GM19328 (cell line): ENCODE data around the gene NOL7.

ENCODE experiments used
- ATAC-seq: cut with Tn5 transposase; IDR thresholded peaks from one replicate; pipeline ENCODE4 v1.9.1; 2021; ENCODE audit warnings: mild to moderate bottlenecking, moderate library complexity; ENCODE audit not compliant: unreplicated experiment

Gene NOL7

GRCh38 chr6:13649393-13649792, 34.3 kb downstream of the NOL7 start:
- no peak for ATAC-seq

DNA sequence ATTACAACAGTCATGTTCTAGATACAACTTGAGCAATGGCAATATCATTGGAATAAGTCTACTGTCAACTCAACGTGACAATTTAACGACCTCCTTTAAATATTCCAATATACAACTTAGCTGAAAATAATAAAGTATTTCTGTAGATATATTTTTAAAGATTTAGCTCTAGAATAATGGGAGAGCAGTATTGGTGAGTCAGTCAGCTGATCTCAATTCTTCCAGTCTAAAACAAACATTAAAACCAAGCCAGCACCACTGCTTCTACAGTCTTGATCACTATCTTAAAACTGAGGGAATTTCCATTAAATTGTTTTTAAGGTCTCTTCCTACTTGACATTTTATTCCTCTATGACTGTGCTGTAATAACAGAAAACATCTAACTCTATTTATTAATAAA, 38.2 kb downstream of the NOL7 start:
- no peak for ATAC-seq

DNA sequence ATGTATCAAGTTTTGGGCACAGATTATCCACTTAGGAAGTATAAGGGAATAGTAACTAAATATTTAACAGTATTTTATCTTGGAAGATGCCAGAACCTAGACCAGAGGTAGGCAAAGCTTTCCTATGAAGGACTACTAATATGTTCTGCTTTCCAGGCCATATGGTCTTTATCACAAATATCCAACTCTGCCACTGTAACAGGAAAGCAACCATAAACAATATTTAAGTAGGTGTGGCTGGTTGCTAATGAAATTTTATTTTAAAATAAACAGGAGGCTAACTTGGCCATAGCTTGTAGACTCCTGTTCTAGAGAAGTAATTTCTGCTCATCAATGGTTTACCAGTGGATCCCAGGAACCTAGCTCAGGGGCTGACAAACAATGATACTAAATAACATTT, 39.4 kb downstream of the NOL7 start:
- no peak for ATAC-seq

GRCh38 chr6:13655700-13656099, 40.6 kb downstream of the NOL7 start:
- ATAC-seq, result peak; percentile 55

GRCh38 chr6:13660273-13660672, 45.1 kb downstream of the NOL7 start:
- ATAC-seq, result no peak

DNA sequence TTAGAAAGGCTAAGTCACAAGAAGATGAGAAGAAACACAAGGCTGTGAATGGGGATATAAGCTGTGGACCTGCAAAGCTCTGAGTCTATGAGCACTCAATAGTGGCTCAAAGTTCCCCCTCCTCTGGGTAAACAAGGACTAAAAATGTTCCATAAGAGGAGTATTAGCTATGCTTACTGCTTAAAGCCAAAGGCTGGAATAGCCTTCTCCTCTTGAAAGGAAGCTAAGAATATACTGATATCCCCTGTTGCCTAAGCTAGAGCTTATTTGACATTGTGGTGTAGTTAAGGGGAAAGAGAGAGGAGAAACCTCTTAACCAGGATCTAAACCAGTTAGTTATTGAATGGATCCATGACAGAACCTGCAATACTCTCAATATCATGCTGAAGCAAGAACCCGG, 45.8 kb downstream of the NOL7 start:
- ATAC-seq, result no peak

- no peak for ATAC-seq
Observed at GRCh38 chr6:13661647-13662046, 46.5 kb downstream of the NOL7 start.

GRCh38 chr6:13662651-13663334, 47.7 kb downstream of the NOL7 start:
- ATAC-seq, result no peak

- no peak for ATAC-seq
Observed at GRCh38 chr6:13663986-13664385, 48.9 kb downstream of the NOL7 start.

- ATAC-seq, result no peak
Observed at GRCh38 chr6:13664703-13665352, 49.7 kb downstream of the NOL7 start.

GRCh38 chr6:13666194-13667105, 51.3 kb downstream of the NOL7 start:
- no peak for ATAC-seq

- no peak for ATAC-seq
Observed at GRCh38 chr6:13667655-13668054, 52.5 kb downstream of the NOL7 start.

DNA sequence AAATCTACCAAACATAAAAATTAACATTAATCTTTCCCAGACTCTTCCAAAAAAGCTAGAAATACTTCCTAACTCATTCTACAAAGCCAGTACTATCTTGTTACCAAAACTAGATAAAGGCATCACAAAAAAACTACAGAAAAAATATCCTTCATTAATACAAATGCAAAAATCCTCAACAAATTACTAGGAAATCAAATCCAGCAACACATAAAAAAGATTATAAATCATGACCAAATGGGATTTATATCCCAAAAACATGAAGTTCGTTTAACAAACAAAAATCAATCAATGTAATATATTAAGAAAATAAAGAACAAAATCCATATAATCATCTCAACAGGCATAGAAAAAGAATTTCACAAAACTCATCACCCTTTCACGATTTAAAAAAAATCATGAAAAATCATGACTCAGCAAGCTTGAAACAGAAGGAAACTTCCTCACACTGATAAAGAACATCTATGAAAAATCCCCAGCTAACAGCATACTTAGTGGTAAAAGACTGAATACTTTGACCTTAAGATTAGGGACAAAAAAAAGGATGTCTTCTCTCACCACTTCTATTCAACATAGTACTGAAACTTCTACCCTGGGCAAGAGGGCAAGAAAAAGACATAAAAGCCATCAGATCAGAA, 53.3 kb downstream of the NOL7 start:
- no peak for ATAC-seq

GRCh38 chr6:13669476-13669875, 54.3 kb downstream of the NOL7 start:
- no peak for ATAC-seq
